Subcutaneous abdominal adipose tissue (tissue), 5 donors: ENCODE results near the gene GZMA.
"Not testable (repeated sequence)": the region's sequence is repeated elsewhere in the genome, so short reads cannot be mapped to it uniquely, and the experiment has no call there.

ENCODE experiments used
- H3K27ac ChIP-seq: one replicate; pipeline ENCODE4 v1.7.0; 2013; ENCODE audit warnings: low read depth, mild to moderate bottlenecking, inconsistent platforms, low read length, moderate library complexity
- H3K27me3 ChIP-seq, 5 donors: one replicate each; pipeline ENCODE4 v1.7.0; 2013; ENCODE audit warnings: low read length in 5 of 5, inconsistent platforms in 1 of 5; ENCODE audit not compliant: control insufficient read depth in 5 of 5, insufficient read depth in 4 of 5
- H3K36me3 ChIP-seq, 5 donors: one replicate each; pipeline ENCODE4 v1.7.0; 2013; ENCODE audit warnings: low read length in 5 of 5; ENCODE audit not compliant: control insufficient read depth in 5 of 5, insufficient read depth in 5 of 5
- H3K4me1 ChIP-seq, 5 donors: one replicate each; pipeline ENCODE4 v1.7.0; 2013; ENCODE audit warnings: low read length in 5 of 5, mild to moderate bottlenecking in 3 of 5, moderate library complexity in 1 of 5; ENCODE audit not compliant: control insufficient read depth in 5 of 5, insufficient read depth in 5 of 5
- H3K4me3 ChIP-seq, 5 donors: one replicate each; pipeline ENCODE4 v1.7.0; 2013; ENCODE audit warnings: low read length in 5 of 5, low read depth in 1 of 5
- H3K9ac ChIP-seq, 5 donors: one replicate each; pipeline ENCODE4 v1.7.0; 2013; ENCODE audit warnings: low read length in 5 of 5, mild to moderate bottlenecking in 4 of 5, moderate library complexity in 3 of 5
- H3K9me3 ChIP-seq, 5 donors: one replicate each; pipeline ENCODE4 v1.7.0; 2013; ENCODE audit warnings: low read length in 5 of 5; ENCODE audit not compliant: control insufficient read depth in 5 of 5
- donor health status: healthy.
- donor health status: healthy.
- donor health status: healthy.
- donor health status: healthy.
- donor health status: healthy.

The GZMA gene

DNA sequence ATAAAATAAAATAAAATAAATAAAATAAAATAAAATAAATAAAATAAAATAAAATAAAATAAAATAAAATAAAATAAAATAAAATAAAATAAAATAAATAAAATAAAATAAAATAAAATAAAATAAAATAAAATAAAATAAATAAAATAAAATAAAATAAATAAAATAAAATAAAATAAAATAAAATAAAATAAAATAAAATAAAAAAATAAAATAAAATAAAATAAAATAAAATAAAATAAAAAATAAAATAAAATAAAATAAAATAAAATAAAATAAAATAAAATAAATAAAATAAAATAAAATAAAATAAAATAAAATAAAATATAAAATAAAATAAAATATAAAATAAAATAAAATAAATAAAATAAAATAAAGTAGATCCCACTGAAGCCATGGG is 3.5 kb downstream of the GZMA start:
- not testable (repeated sequence) for H3K4me3 ChIP-seq, H3K27me3 ChIP-seq, H3K27ac ChIP-seq, H3K9me3 ChIP-seq, H3K9ac ChIP-seq, H3K36me3 ChIP-seq, H3K4me1 ChIP-seq

DNA sequence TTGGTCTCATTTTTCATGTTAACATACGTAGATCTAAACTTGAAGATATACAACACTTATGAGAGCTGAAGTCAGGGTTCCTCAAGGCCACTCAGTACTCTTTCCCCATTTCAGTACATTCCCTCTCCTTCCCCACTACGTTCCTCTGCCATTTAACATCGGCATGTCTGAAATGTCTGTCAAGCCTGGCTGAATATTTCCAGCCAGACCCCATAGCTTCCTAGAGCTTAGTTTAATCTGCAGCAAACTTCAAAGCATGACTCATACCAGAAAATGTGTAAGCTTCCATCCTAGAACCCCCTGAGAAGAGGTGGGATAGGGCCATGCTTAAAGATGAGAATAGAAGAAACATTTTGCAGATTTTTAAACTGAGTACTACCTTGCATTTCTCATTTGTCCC is 6.2 kb downstream of the GZMA start:
- H3K9ac ChIP-seq, result no peak overlapping the region
- H3K27ac ChIP-seq, result no peak overlapping the region
- H3K27me3 ChIP-seq, result peaks cover 0 to 3% (median 0%) of the 10 kb centered on the region in 5 donors
- H3K4me3 ChIP-seq, result no peak overlapping the region
- H3K4me1 ChIP-seq, result no peaks in the 10 kb centered on the region
- no peaks in the 10 kb centered on the region for H3K36me3 ChIP-seq
- H3K9me3 ChIP-seq, result no peaks in the 10 kb centered on the region

DNA sequence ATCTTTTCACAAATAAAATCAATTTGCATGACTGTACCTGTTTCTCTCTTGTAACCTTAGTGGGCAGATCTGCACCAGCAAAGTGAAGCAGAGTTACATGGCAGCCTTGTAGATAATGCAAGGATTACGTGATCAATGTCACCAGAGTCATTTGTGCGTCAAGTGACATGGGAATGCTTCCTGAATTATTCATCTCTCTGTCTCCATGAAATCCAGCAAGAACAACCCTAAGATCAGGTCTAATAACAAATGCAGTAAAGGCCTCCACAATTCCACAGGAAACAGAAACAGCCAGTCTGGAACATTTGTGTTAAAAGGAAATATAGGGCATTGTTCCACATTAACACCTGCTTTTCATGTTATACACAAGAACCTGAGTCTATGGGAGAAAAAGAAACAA is 7.8 kb downstream of the GZMA start:
- Histone ChIP-seq H3K27ac (no peak overlapping the region), H3K9ac (no peak overlapping the region), H3K36me3 (no peaks in the 10 kb centered on the region), H3K4me1 (no peaks in the 10 kb centered on the region), H3K4me3 (no peak overlapping the region), H3K27me3 (peaks cover 0 to 3% (median 0%) of the 10 kb centered on the region in 5 donors), H3K9me3 (no peaks in the 10 kb centered on the region)

DNA sequence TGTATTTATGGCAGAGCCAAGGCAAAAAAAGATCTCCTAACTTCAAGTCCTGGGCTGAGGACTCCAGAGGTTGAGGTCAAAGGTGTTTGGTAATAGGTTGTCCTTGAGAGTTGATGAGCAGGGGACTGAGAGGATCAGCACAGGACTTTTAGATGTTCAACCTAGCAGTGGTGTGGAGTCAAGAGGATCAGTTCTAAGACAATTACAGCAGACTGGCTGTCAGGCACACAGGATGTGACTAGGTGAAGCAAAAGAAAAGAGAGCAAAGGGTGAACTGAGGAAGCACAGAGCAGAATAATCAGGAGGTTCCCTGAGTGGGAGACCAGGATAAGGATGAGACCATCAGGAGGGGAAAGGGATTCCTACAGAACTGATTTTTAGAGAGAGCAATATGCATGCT is 10.9 kb downstream of the GZMA start:
- Histone ChIP-seq H3K9me3 (no peaks in the 10 kb centered on the region), H3K4me1 (no peaks in the 10 kb centered on the region), H3K9ac (no peak overlapping the region), H3K27ac (no peak overlapping the region), H3K27me3 (peaks cover 0 to 3% (median 0%) of the 10 kb centered on the region in 5 donors), H3K36me3 (no peaks in the 10 kb centered on the region), H3K4me3 (no peak overlapping the region)

DNA sequence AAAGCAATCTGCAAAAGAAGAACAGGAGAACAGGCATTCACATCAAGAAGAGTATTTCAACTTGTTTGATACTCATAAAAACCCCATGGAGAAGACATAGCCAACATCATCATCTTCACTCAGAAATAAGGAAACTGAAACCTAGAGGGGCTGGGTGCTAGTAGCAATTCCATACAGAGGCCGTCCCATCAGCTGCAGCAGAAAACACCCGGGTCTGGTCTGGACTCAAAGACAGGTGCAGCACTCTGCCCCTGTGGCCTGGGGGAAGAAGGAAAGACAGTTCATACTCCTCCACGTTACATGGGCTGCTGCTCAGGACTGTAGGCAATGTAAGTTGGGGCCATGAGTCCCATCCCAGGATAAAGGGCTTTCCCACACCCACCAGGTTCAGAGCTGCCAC is 11.6 kb downstream of the GZMA start:
- Histone ChIP-seq H3K4me1 (no peaks in the 10 kb centered on the region), H3K9ac (no peak overlapping the region), H3K27me3 (no peaks in the 10 kb centered on the region)

DNA sequence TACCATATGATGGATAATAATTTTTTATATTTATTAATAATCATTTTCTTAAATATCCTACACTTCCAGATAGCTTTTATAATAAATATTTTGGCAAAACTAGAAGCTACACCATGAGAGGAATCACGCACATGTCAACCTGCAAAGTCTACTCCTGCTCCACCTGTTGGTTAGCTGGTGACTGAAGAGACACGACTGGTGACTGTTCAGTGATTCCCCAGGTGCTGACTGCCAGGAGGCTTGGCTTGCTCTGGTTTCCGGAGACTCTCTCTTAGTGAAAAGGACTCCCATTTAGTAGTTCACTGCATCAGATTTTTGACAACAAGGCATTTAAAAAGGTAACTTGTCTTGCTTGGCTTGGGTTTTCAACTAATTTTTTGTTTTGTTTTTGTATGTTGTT is 20.9 kb downstream of the GZMA start:
- Histone ChIP-seq H3K27ac (no peak overlapping the region), H3K9me3 (no peaks in the 10 kb centered on the region), H3K27me3 (no peaks in the 10 kb centered on the region), H3K4me3 (no peak overlapping the region), H3K4me1 (no peaks in the 10 kb centered on the region), H3K9ac (no peak overlapping the region), H3K36me3 (no peaks in the 10 kb centered on the region)

More for the DNA sequence above, 11.6 kb downstream of the GZMA start:
- Histone ChIP-seq H3K9me3 (no peaks in the 10 kb centered on the region), H3K4me3 (no peak overlapping the region), H3K27ac (no peak overlapping the region), H3K36me3 (no peaks in the 10 kb centered on the region)

DNA sequence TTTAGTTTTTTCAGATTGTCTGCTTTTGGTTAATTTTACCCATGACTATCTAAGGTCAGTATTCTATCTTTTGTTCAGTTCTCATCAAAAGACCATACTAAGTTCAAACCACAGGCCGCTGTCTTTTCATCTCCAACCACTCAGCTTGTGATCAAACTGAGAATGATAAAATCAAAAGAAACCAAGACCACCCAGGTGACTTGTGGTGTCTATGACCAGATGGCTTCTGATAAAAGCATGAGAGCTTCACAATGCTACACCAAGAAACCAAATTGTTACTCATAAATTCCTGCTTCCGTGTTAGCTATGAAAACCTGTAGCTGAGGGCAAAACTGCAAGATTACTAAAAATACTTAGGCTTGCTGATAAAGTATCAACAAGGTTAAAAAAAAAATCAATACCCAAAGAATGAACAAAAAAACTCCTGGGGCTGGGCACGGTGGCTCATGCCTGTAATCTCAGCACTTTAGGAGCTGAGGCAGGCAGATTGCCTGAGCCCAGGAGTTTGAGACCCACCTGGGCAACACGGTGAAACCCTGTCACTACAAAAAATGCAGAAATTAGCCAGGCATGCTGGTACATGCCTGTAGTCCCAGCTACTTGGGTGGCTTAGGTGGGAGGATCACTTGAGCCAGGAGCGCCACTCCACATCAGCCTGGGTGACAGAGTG is 31.7 kb downstream of the GZMA start:
- Histone ChIP-seq H3K9ac (no peak overlapping the region), H3K4me3 (no peak overlapping the region), H3K4me1 (no peaks in the 10 kb centered on the region), H3K27me3 (no peaks in the 10 kb centered on the region), H3K27ac (no peak overlapping the region), H3K36me3 (no peaks in the 10 kb centered on the region), H3K9me3 (peaks cover 0 to 8% (median 4%) of the 10 kb centered on the region in 5 donors)

DNA sequence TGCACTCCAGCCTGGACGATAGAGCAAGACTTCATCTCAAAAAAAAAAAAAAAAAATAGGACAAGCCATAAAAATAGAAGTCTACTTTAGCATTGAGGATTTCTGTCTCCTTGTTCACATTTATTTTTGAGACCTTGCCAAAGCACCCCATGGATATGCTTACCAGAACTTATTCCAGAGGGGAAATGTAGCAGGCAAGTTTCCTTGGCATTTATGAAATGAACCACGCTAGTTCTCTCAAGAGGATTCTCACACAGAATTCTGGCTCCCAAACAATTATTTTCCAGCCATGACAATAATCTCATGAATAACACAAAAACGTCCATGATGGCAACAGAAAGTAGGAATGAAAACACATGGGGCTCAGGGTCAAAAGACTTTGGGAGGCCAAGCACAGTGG is 34.1 kb downstream of the GZMA start:
- Histone ChIP-seq H3K4me1 (no peaks in the 10 kb centered on the region), H3K4me3 (no peak overlapping the region), H3K27ac (no peak overlapping the region), H3K9me3 (no peaks in the 10 kb centered on the region), H3K9ac (no peak overlapping the region), H3K27me3 (no peaks in the 10 kb centered on the region), H3K36me3 (no peaks in the 10 kb centered on the region)

DNA sequence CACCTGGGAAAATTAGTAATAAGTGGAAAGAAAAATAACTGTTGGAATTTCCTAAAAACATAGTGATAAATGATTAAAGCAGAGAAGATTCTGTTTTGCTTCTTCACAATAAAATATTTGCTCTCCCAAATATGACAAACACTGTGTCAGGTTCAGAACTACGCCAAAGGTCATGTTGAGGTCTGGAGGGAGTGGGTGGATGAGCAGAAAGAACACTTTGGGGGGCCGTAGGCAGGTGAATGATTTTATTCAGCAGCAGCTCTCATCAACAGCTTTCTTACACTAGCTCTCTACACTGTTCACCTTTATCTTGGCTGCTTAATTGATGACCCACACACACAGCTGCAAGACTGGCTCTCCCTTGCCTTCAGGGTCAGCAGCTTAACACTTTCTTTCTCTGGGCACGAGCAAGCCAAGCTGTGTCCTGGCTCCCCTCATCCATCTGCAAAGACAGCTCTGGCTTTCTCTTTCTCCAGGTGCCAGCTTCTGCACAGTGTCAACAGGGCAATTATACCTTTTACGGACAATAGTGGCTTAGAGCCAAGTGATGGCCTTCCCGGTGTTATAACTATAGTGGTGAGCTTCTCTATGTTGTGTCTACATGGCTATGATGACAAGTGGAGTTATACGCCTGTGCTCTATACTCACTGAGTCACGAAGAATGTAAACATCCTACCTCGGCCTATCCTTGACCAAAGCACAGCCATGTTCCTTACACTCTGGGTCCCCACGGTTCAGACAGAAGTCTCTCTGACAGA is 38.6 kb downstream of the GZMA start:
- Histone ChIP-seq H3K9ac (no peak overlapping the region), H3K27me3 (peaks cover 0 to 5% (median 0%) of the 10 kb centered on the region in 5 donors), H3K36me3 (no peaks in the 10 kb centered on the region), H3K4me3 (no peak overlapping the region), H3K9me3 (no peaks in the 10 kb centered on the region), H3K27ac (no peak overlapping the region), H3K4me1 (no peaks in the 10 kb centered on the region)

DNA sequence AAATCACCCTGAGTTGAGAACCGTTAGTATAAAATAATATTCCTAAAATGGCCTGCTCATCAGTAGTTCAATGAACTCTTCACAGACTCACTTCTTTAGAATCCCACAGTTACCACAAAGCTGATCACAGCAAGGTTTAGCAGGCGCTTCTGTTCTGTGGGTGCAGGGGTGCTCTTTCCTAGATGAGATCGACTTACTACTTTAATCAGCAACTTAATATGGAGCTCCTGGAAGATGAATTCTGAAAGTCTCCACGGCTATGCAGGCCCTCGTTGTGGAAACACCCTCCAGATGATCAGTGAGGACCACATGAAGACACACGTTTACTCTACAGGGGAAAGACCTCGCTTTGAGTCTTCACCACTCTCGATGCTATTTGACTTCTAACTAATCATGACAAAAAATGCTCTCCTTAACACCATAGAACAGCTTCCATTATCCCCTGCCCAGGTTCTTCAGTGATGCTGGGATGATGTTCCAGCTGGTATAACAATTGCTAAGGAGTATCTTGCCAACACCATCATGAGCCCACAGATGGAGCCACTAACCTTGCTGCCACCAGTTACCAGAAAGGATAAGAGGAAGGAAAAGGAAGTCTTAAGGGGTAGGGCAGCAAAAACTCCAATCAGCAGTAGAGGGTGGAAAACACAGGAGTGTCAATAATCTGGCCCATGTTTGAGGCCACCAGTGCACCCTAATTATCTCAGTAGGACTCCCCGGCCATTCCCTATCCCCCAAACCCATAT is 39.7 kb downstream of the GZMA start:
- H3K4me1 ChIP-seq, result no peaks in the 10 kb centered on the region
- H3K27ac ChIP-seq, result no peak overlapping the region
- no peaks in the 10 kb centered on the region for H3K36me3 ChIP-seq
- H3K27me3 ChIP-seq, result peaks cover 0 to 5% (median 0%) of the 10 kb centered on the region in 5 donors
- H3K4me3 ChIP-seq, result no peak overlapping the region
- no peaks in the 10 kb centered on the region for H3K9me3 ChIP-seq
- no peak overlapping the region for H3K9ac ChIP-seq
